ENCODE data around the gene ZBED4.

DNA sequence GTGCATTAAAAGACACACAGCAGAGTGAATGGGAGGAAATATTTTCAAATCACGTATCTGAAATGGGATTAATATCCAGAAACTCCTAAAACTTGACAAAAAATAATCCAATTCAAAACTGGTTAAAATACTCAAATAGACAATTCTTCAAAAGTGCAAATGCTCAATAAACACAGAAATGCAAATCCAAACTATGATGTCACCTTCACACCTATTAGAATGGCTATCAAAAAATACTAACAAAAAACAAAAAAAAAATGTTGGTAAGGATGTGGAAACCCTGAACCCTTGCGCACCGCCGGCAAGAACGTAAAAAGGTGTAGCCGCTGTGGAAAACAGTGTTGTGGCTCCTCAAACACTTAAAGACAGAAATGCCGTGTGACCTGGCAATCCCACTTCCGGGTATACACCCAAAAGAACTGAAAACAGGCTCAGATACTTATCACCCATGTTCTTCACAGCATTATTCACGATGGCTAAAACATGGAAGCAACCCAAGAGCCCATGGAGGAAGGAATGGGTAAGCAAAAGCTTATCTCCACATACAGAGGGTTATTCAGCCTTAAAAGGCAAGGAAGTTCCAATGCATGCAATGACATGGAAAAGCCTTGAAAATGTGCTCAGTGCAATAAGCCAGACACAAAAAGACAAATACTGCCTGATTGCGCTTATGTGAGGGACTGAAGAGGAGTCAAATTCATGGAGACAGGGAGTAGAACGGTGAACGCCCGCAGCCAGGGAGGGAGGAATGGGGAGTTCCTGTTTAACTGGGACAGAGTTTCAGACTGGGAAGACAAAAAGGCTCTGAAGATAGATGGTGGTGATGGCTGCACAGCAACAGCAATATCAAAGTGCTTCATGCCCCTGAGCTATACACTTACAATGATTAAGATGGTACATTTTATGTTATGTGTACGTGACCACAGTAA is 45.6 kb upstream of the ZBED4 start:
- TF ChIP-seq ESRRA (CRISPR knock-in tag; IDR thresholded peaks at IDR 0.05; ENCODE audit: borderline replicate concordance) (no peak), NR2C2 (CRISPR knock-in tag; IDR thresholded peaks at IDR 0.05) (no peak)
- TF ChIP-seq, protein P1, sequence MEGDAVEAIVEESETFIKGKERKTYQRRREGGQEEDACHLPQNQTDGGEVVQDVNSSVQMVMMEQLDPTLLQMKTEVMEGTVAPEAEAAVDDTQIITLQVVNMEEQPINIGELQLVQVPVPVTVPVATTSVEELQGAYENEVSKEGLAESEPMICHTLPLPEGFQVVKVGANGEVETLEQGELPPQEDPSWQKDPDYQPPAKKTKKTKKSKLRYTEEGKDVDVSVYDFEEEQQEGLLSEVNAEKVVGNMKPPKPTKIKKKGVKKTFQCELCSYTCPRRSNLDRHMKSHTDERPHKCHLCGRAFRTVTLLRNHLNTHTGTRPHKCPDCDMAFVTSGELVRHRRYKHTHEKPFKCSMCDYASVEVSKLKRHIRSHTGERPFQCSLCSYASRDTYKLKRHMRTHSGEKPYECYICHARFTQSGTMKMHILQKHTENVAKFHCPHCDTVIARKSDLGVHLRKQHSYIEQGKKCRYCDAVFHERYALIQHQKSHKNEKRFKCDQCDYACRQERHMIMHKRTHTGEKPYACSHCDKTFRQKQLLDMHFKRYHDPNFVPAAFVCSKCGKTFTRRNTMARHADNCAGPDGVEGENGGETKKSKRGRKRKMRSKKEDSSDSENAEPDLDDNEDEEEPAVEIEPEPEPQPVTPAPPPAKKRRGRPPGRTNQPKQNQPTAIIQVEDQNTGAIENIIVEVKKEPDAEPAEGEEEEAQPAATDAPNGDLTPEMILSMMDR (IDR thresholded peaks at IDR 0.05), result no peak
